Uterus (tissue), 4 donors: ENCODE data around the gene CDK5RAP1. TPM values are rescaled to one million over a fixed set of nuclear protein-coding genes. Genes with fewer than 3 reads are reported as not detected.

Experiments
- DNase-seq, 2 donors: peaks; one replicate each; pipeline ENCODE4 v3.0.0-alpha.2; 2019 to 2020
- H3K27ac ChIP-seq, 2 donors: fragments of 200-600 bp; sonication (generic); 1 replicate in 1 of 2; 2 replicates in 1 of 2; pipeline ENCODE4 v1.5.1; 2016 to 2018
- H3K27me3 ChIP-seq, 2 donors: fragments of 200-600 bp; sonication (generic); one replicate each; pipeline ENCODE4 v1.5.1; 2018 to 2019; ENCODE audit warnings: control low read depth in 1 of 2
- H3K36me3 ChIP-seq, 2 donors: fragments of 200-600 bp; sonication (generic); one replicate each; pipeline ENCODE4 v1.5.1; 2019; ENCODE audit warnings: control low read depth in 1 of 2
- H3K4me1 ChIP-seq, 2 donors: fragments of 200-600 bp; sonication (generic); one replicate each; pipeline ENCODE4 v1.5.1; 2018 to 2019; ENCODE audit warnings: control low read depth in 1 of 2
- H3K4me3 ChIP-seq, 2 donors: fragments of 200-600 bp; sonication (generic); 1 replicate in 1 of 2; 2 replicates in 1 of 2; pipeline ENCODE4 v1.5.1; 2018 to 2019; ENCODE audit warnings: mild to moderate bottlenecking in 1 of 2
- H3K9me3 ChIP-seq, 2 donors: fragments of 200-600 bp; sonication (generic); one replicate each; pipeline ENCODE4 v1.5.1; 2019; ENCODE audit warnings: control low read depth in 1 of 2
- CTCF ChIP-seq, 4 experiments: fragments of 200-600 bp in 2 of 4; fragments of 450-650 bp in 2 of 4; sonication (generic) in 2 of 4; IDR thresholded peaks; one replicate each; pipeline ENCODE4 v1.5.1; 2016 to 2019; ENCODE audit warnings: antibody characterized with exemption in 4 of 4, mild to moderate bottlenecking in 2 of 4, moderate library complexity in 1 of 4
- POLR2A ChIP-seq, 2 donors: fragments of 450-650 bp; IDR thresholded peaks; one replicate each; pipeline ENCODE4 v1.6.1; 2016; ENCODE audit warnings: antibody characterized with exemption in 2 of 2, mild to moderate bottlenecking in 1 of 2, moderate library complexity in 1 of 2
- intact Hi-C: fragments of 100-400 bp; cut with DNase I; formaldehyde crosslinking; loops from one replicate; pipeline ENCODE4 v1.15.1; 2023; ENCODE audit warnings: low total_unique reads
- total RNA-seq, 4 donors: library from RNA; depleted of rRNA in 3 of 4; stranded (reverse); fragments of >200 nt in 3 of 4; gene quantifications; one replicate each; pipeline versions ENCODE4 v1.1.0 to v1.2.4, GENCODE V29; 2014 to 2023
- donor health status: DM: yes; HTN: yes; CAD: no.

Gene CDK5RAP1
- total RNA-seq, 4 donors from 2014 or later: 4.1 to 34.6 (median 17.2) TPM

- no peak for DNase-seq
- H3K27me3 ChIP-seq: no peaks in the 10 kb centered on the region
- intact Hi-C loops: no loop called here
- TF ChIP-seq CTCF (IDR thresholded peaks at IDR 0.05): no peak
- no peak for TF ChIP-seq POLR2A (IDR thresholded peaks at IDR 0.05)
- no peak overlapping the region for H3K4me3 ChIP-seq
- H3K4me1 ChIP-seq: no peaks in the 10 kb centered on the region
- no peak overlapping the region for H3K27ac ChIP-seq
- no peaks in the 10 kb centered on the region for H3K9me3 ChIP-seq
- no peaks in the 10 kb centered on the region for H3K36me3 ChIP-seq
Observed at GRCh38 chr20:33348136-33348937, 53.0 kb downstream of the CDK5RAP1 start.

- Histone ChIP-seq H3K4me3 (no peak overlapping the region), H3K36me3 (no peaks in the 10 kb centered on the region), H3K4me1 (no peaks in the 10 kb centered on the region), H3K27ac (no peak overlapping the region), H3K27me3 (no peaks in the 10 kb centered on the region), H3K9me3 (no peaks in the 10 kb centered on the region)
- TF ChIP-seq POLR2A (IDR thresholded peaks at IDR 0.05) (no peak), CTCF (IDR thresholded peaks at IDR 0.05) (no peak)
- DNase-seq: no peak
- intact Hi-C loops: no loop called here
Observed at GRCh38 chr20:33345342-33345741, 56.0 kb downstream of the CDK5RAP1 start.

- no peaks in the 10 kb centered on the region for H3K27me3 ChIP-seq
- no peak for DNase-seq
- H3K9me3 ChIP-seq: no peaks in the 10 kb centered on the region
- H3K4me3 ChIP-seq: no peak overlapping the region
- TF ChIP-seq CTCF (IDR thresholded peaks at IDR 0.05) (no peak), POLR2A (IDR thresholded peaks at IDR 0.05) (no peak)
- H3K4me1 ChIP-seq: no peaks in the 10 kb centered on the region
- no peaks in the 10 kb centered on the region for H3K36me3 ChIP-seq
- no peak overlapping the region for H3K27ac ChIP-seq
- intact Hi-C loops: no loop called here
Observed at GRCh38 chr20:33343521-33343920, 57.8 kb downstream of the CDK5RAP1 start.

- intact Hi-C loops: no loop called here
- DNase-seq: no peak
- H3K4me1 ChIP-seq: no peaks in the 10 kb centered on the region
- H3K27ac ChIP-seq: no peak overlapping the region
- no peak overlapping the region for H3K4me3 ChIP-seq
- no peaks in the 10 kb centered on the region for H3K36me3 ChIP-seq
- H3K27me3 ChIP-seq: no peaks in the 10 kb centered on the region
- H3K9me3 ChIP-seq: no peaks in the 10 kb centered on the region
- no peak for TF ChIP-seq CTCF (IDR thresholded peaks at IDR 0.05)
- TF ChIP-seq POLR2A (IDR thresholded peaks at IDR 0.05): no peak
Observed at GRCh38 chr20:33339515-33340058, 61.7 kb downstream of the CDK5RAP1 start.

- no peaks in the 10 kb centered on the region for H3K36me3 ChIP-seq
- H3K4me3 ChIP-seq: no peak overlapping the region
- intact Hi-C loops: no loop called here
- no peaks in the 10 kb centered on the region for H3K27me3 ChIP-seq
- TF ChIP-seq POLR2A (IDR thresholded peaks at IDR 0.05) (no peak), CTCF (IDR thresholded peaks at IDR 0.05) (no peak)
- H3K4me1 ChIP-seq: no peaks in the 10 kb centered on the region
- H3K9me3 ChIP-seq: no peaks in the 10 kb centered on the region
- no peak overlapping the region for H3K27ac ChIP-seq
- no peak for DNase-seq
Observed at GRCh38 chr20:33338467-33339258, 62.7 kb downstream of the CDK5RAP1 start.
